Measurements from ENCODE around the gene VWA3A.
"Not testable (repeated sequence)": the region's sequence is repeated elsewhere in the genome, so short reads cannot be mapped to it uniquely, and the experiment has no call there.

The VWA3A gene

GRCh38 chr16:22144520-22144919, 52.2 kb downstream of the VWA3A start:
- Histone ChIP-seq H3K4me3 (ENCODE audit: low read length) (no peak overlapping the region), H3K79me2 (ENCODE audit: control insufficient read depth, low read length) (no peaks in the 10 kb centered on the region), H3K9me2 (replicated peaks; ENCODE audit: control insufficient read depth, low read length) (no peaks in the 10 kb centered on the region), H3F3A (ENCODE audit: control insufficient read depth, insufficient read depth) (no peaks in the 10 kb centered on the region), H3K36me3 (ENCODE audit: control insufficient read depth, low read length) (no peaks in the 10 kb centered on the region), H3K4me1 (ENCODE audit: control insufficient read depth, low read length) (no peaks in the 10 kb centered on the region), H3K4me2 (ENCODE audit: low read length) (no peak overlapping the region), H3K27ac (ENCODE audit: low read depth, low read length) (no peak overlapping the region), H3K9me3 (ENCODE audit: control insufficient read depth, insufficient read depth, low read length) (no peaks in the 10 kb centered on the region), H4K20me1 (ENCODE audit: control insufficient read depth, insufficient read depth, low read depth, low read length) (no peaks in the 10 kb centered on the region), H3K27me3 (ENCODE audit: control insufficient read depth, low read length) (peaks cover 17% of the 10 kb centered on the region)
- no peak for TF ChIP-seq EZH2phosphoT487 (IDR thresholded peaks at IDR 0.05; ENCODE audit: borderline replicate concordance, low read length)

GRCh38 chr16:22147853-22148252, 55.5 kb downstream of the VWA3A start:
- Histone ChIP-seq H3K36me3 (ENCODE audit: control insufficient read depth, low read length) (no peaks in the 10 kb centered on the region), H3K4me3 (ENCODE audit: low read length) (no peak overlapping the region), H3K79me2 (ENCODE audit: control insufficient read depth, low read length) (no peaks in the 10 kb centered on the region), H3K9me2 (replicated peaks; ENCODE audit: control insufficient read depth, low read length) (no peaks in the 10 kb centered on the region), H3F3A (ENCODE audit: control insufficient read depth, insufficient read depth) (no peaks in the 10 kb centered on the region), H3K9me3 (ENCODE audit: control insufficient read depth, insufficient read depth, low read length) (no peaks in the 10 kb centered on the region), H3K27me3 (ENCODE audit: control insufficient read depth, low read length) (peaks cover 4% of the 10 kb centered on the region), H3K4me1 (ENCODE audit: control insufficient read depth, low read length) (no peaks in the 10 kb centered on the region), H4K20me1 (ENCODE audit: control insufficient read depth, insufficient read depth, low read depth, low read length) (no peaks in the 10 kb centered on the region), H3K4me2 (ENCODE audit: low read length) (no peak overlapping the region), H3K27ac (ENCODE audit: low read depth, low read length) (no peak overlapping the region)
- TF ChIP-seq CTCF (IDR thresholded peaks at IDR 0.05; ENCODE audit: low read depth, low read length, poor library complexity, severe bottlenecking): no peak
- no peak for TF ChIP-seq EZH2phosphoT487 (IDR thresholded peaks at IDR 0.05; ENCODE audit: borderline replicate concordance, low read length)

- no peaks in the 10 kb centered on the region for H3K27me3 ChIP-seq (ENCODE audit: control insufficient read depth, low read length)
- no peak overlapping the region for H3K4me3 ChIP-seq (ENCODE audit: low read length)
- TF ChIP-seq EZH2phosphoT487 (IDR thresholded peaks at IDR 0.05; ENCODE audit: borderline replicate concordance, low read length) (no peak), CTCF (IDR thresholded peaks at IDR 0.05; ENCODE audit: low read depth, low read length, poor library complexity, severe bottlenecking) (no peak)
- H3K4me1 ChIP-seq (ENCODE audit: control insufficient read depth, low read length): no peaks in the 10 kb centered on the region
- no peak overlapping the region for H3K4me2 ChIP-seq (ENCODE audit: low read length)
- H3K27ac ChIP-seq (ENCODE audit: low read depth, low read length): no peak overlapping the region
- H3K9me2 ChIP-seq (replicated peaks; ENCODE audit: control insufficient read depth, low read length): no peaks in the 10 kb centered on the region
- H3K9me3 ChIP-seq (ENCODE audit: control insufficient read depth, insufficient read depth, low read length): no peaks in the 10 kb centered on the region
- H3K36me3 ChIP-seq (ENCODE audit: control insufficient read depth, low read length): no peaks in the 10 kb centered on the region
- no peaks in the 10 kb centered on the region for H4K20me1 ChIP-seq (ENCODE audit: control insufficient read depth, insufficient read depth, low read depth, low read length)
- H3K79me2 ChIP-seq (ENCODE audit: control insufficient read depth, low read length): no peaks in the 10 kb centered on the region
- no peaks in the 10 kb centered on the region for H3F3A ChIP-seq (ENCODE audit: control insufficient read depth, insufficient read depth)
These were observed 59.1 kb downstream of the VWA3A start for GRCh38 chr16:22151246-22151998.

- no peaks in the 10 kb centered on the region for H4K20me1 ChIP-seq (ENCODE audit: control insufficient read depth, insufficient read depth, low read depth, low read length)
- H3F3A ChIP-seq (ENCODE audit: control insufficient read depth, insufficient read depth): no peaks in the 10 kb centered on the region
- no peaks in the 10 kb centered on the region for H3K36me3 ChIP-seq (ENCODE audit: control insufficient read depth, low read length)
- no peaks in the 10 kb centered on the region for H3K79me2 ChIP-seq (ENCODE audit: control insufficient read depth, low read length)
- no peak overlapping the region for H3K4me2 ChIP-seq (ENCODE audit: low read length)
- H3K9me3 ChIP-seq (ENCODE audit: control insufficient read depth, insufficient read depth, low read length): no peaks in the 10 kb centered on the region
- no peak overlapping the region for H3K4me3 ChIP-seq (ENCODE audit: low read length)
- TF ChIP-seq CTCF (IDR thresholded peaks at IDR 0.05; ENCODE audit: low read depth, low read length, poor library complexity, severe bottlenecking) (no peak), EZH2phosphoT487 (IDR thresholded peaks at IDR 0.05; ENCODE audit: borderline replicate concordance, low read length) (no peak)
- no peaks in the 10 kb centered on the region for H3K9me2 ChIP-seq (replicated peaks; ENCODE audit: control insufficient read depth, low read length)
- H3K27me3 ChIP-seq (ENCODE audit: control insufficient read depth, low read length): no peaks in the 10 kb centered on the region
- H3K4me1 ChIP-seq (ENCODE audit: control insufficient read depth, low read length): no peaks in the 10 kb centered on the region
- H3K27ac ChIP-seq (ENCODE audit: low read depth, low read length): no peak overlapping the region
These were observed 60.0 kb downstream of the VWA3A start for GRCh38 chr16:22152316-22152715.

- not testable (repeated sequence) for H4K20me1 ChIP-seq (ENCODE audit: control insufficient read depth, insufficient read depth, low read depth, low read length); H3K27me3 ChIP-seq (ENCODE audit: control insufficient read depth, low read length); H3K9me3 ChIP-seq (ENCODE audit: control insufficient read depth, insufficient read depth, low read length); H3K9me2 ChIP-seq (replicated peaks; ENCODE audit: control insufficient read depth, low read length); H3K4me2 ChIP-seq (ENCODE audit: low read length); H3K36me3 ChIP-seq (ENCODE audit: control insufficient read depth, low read length); H3F3A ChIP-seq (ENCODE audit: control insufficient read depth, insufficient read depth); H3K4me3 ChIP-seq (ENCODE audit: low read length); H3K4me1 ChIP-seq (ENCODE audit: control insufficient read depth, low read length); H3K27ac ChIP-seq (ENCODE audit: low read depth, low read length); H3K79me2 ChIP-seq (ENCODE audit: control insufficient read depth, low read length)
These were observed 60.7 kb downstream of the VWA3A start for GRCh38 chr16:22153078-22153477.

Measured in DOHH2 (cell line).